AG10803 (cell line): ENCODE data around the gene RAC3.

ENCODE experiments used
- DNase-seq: peaks from one replicate; pipeline ENCODE4 v3.0.0; 2010; ENCODE audit warnings: low read depth
- H3K4me3 ChIP-seq: 2 replicates; pipeline ENCODE4 v1.5.1; 2011; ENCODE audit warnings: mild to moderate bottlenecking, low read length, control low read depth
- CTCF ChIP-seq: conservative IDR thresholded peaks from 2 replicates; pipeline ENCODE4 v1.5.1; 2011; ENCODE audit warnings: mild to moderate bottlenecking, low read length, control low read depth, inconsistent platforms

The RAC3 gene

DNA sequence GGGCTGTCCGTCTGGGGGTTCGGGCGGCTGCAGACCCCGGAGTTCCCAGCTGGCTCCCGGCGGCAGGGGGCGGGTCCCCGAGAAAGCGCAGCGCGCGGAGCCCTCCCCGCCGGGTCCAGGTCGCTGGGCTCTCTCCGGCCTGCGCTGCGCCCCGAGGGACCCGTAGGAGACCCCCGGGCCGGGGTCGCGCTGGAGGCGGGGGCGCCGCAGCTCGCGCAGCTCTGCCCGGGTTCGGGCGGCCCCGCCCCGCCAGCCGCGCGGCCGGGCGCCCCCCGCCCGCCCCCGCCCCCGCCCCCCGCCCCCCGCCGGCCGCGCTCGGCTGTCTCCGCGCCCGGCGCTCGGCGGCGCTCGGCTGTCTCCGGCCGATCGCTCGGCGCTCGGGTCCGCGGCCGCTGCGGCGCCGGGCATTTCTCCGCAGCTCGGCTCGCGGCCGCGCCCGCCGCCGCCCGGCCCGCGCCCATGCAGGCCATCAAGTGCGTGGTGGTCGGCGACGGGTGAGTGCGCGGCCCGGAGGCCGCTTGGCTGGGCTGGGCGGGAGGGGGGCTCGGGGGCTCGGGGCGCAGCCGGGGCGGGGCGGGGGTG is at the start of gene RAC3:
Gene RAC3 (plus strand): TSS at position 376 of the 582 bp plus-strand sequence. CDS start 84 bp downstream, at position 460.
- H3K4me3 ChIP-seq, result peak within 1 kb of the TSS; percentile 55
- no peak for TF ChIP-seq CTCF
- DNase-seq, result no peak

- TF ChIP-seq CTCF, result no peak
- no peak for DNase-seq
Observed at GRCh38 chr17:81983011-81983638, 48.4 kb upstream of the RAC3 start.

GRCh38 chr17:81983639-81984373 is 47.7 kb upstream of the RAC3 start:
- no peak for TF ChIP-seq CTCF
- no peak for DNase-seq

More at GRCh38 chr17:81983011-81983638, 48.4 kb upstream of the RAC3 start:
- H3K4me3 ChIP-seq, result no peak overlapping the region

DNA sequence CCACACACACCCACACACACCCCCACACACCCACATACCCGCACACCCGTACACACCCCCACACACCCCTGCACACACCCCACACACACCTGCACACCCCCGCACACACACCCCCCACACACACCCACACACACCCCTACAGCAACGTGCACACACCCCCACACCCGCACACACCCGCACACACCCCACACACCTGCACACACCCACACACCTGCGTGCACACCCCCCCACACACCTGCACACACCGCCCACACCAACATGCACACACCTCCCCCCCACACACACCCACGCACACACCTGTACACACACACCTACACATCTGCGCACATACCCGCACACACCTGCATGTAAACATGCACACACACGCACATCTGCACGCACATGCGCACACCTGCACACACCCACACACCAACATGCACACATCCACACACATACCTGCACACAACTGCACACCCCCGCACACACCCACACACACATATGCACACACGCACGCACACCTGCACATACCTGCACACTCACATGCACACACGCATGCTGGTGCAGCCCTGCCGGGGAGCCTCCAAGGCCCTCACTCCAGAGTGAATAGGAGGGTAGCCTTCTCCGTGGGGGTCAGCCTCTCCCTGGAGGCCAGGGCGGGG is 46.6 kb upstream of the RAC3 start:
- DNase-seq, result no peak
- no peak for TF ChIP-seq CTCF
- H3K4me3 ChIP-seq, result no peak overlapping the region

More at GRCh38 chr17:81983639-81984373, 47.7 kb upstream of the RAC3 start:
- H3K4me3 ChIP-seq, result no peak overlapping the region

GRCh38 chr17:81986606-81987005 is 44.9 kb upstream of the RAC3 start:
- H3K4me3 ChIP-seq, result no peak overlapping the region
- DNase-seq, result no peak
- TF ChIP-seq CTCF, result no peak

GRCh38 chr17:81987161-81987770 is 44.2 kb upstream of the RAC3 start:
- no peak for TF ChIP-seq CTCF
- DNase-seq, result no peak
- no peak overlapping the region for H3K4me3 ChIP-seq
